ENCODE measurements around the gene ZDHHC11. TPM values are rescaled to one million over a fixed set of nuclear protein-coding genes. Genes with fewer than 3 reads are reported as not detected.

The ZDHHC11 gene
- total RNA-seq, 2 experiments from 2014 or later, result 13.3 to 18.3 TPM

DNA sequence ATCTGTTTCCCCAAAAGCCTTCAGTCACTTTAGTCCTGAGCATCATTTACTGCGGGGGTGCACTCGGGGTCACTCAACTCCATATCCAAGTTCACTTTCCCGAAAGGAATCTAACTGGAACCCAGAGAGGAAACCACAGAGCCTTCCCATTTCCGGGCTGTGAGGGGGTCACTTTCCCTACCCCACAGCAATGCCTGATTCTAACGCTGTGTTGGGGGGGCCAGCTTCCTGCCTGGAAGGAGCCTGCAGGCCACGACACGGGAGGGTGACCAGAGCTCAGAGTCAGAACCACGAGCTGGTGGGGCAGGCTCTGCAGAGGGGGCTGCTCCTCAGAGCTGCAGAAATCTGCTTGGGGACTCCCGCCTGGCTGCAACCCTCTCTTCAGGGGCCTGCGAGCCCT lies 21.5 kb upstream of the ZDHHC11 start:
- no peaks in the 10 kb centered on the region for H3K4me1 Mint-ChIP-seq (ENCODE audit: low read depth)
- Histone ChIP-seq H3K36me3 (ENCODE audit: insufficient read depth, low read length) (peaks cover 97% of the 10 kb centered on the region), H3K4me1 (ENCODE audit: insufficient read depth, low read length) (no peaks in the 10 kb centered on the region), H3K27ac (ENCODE audit: low read depth in 1 of 2, low read length in 2 of 2) (no peak overlapping the region), H3K9me3 (ENCODE audit: control insufficient read depth in 1 of 2, insufficient read depth in 1 of 2, low read length in 2 of 2) (peaks cover 0 to 2% of the 10 kb centered on the region in 2 experiments), H3K4me3 (ENCODE audit: low read length) (no peak overlapping the region), H3K27me3 (ENCODE audit: control insufficient read depth in 1 of 2, insufficient read depth in 2 of 2, low read length in 2 of 2) (no peaks in the 10 kb centered on the region)
- H3K4me3 Mint-ChIP-seq, result no peak overlapping the region
- ATAC-seq (ENCODE audit: poor library complexity), result no peak
- CTCF ChIA-PET, result no interaction called here
- no peaks in the 10 kb centered on the region for H3K27me3 Mint-ChIP-seq
- intact Hi-C loops (cut with DNase I, micrococcal nuclease), result no loop called here
- peaks cover 99% of the 10 kb centered on the region for H3K36me3 Mint-ChIP-seq (ENCODE audit: low read depth)
- DNase-seq, result no peak
- no peaks in the 10 kb centered on the region for H3K9me3 Mint-ChIP-seq
- POLR2A ChIA-PET, result no interaction called here
- no peak overlapping the region for H3K27ac Mint-ChIP-seq
- TF ChIP-seq, protein P1, sequence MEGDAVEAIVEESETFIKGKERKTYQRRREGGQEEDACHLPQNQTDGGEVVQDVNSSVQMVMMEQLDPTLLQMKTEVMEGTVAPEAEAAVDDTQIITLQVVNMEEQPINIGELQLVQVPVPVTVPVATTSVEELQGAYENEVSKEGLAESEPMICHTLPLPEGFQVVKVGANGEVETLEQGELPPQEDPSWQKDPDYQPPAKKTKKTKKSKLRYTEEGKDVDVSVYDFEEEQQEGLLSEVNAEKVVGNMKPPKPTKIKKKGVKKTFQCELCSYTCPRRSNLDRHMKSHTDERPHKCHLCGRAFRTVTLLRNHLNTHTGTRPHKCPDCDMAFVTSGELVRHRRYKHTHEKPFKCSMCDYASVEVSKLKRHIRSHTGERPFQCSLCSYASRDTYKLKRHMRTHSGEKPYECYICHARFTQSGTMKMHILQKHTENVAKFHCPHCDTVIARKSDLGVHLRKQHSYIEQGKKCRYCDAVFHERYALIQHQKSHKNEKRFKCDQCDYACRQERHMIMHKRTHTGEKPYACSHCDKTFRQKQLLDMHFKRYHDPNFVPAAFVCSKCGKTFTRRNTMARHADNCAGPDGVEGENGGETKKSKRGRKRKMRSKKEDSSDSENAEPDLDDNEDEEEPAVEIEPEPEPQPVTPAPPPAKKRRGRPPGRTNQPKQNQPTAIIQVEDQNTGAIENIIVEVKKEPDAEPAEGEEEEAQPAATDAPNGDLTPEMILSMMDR (IDR thresholded peaks at IDR 0.05), result no peak

GRCh38 chr5:871596-872298 lies 21.0 kb upstream of the ZDHHC11 start:
- Histone ChIP-seq H3K27ac (ENCODE audit: low read depth in 1 of 2, low read length in 2 of 2) (no peak overlapping the region), H3K4me1 (ENCODE audit: insufficient read depth, low read length) (no peaks in the 10 kb centered on the region), H3K27me3 (ENCODE audit: control insufficient read depth in 1 of 2, insufficient read depth in 2 of 2, low read length in 2 of 2) (no peaks in the 10 kb centered on the region), H3K9me3 (ENCODE audit: control insufficient read depth in 1 of 2, insufficient read depth in 1 of 2, low read length in 2 of 2) (peaks cover 0 to 7% of the 10 kb centered on the region in 2 experiments), H3K4me3 (ENCODE audit: low read length) (no peak overlapping the region), H3K36me3 (ENCODE audit: insufficient read depth, low read length) (peaks cover 97% of the 10 kb centered on the region)
- CTCF ChIA-PET, result no interaction called here
- DNase-seq (no peak), ATAC-seq (ENCODE audit: poor library complexity) (no peak)
- Mint-ChIP-seq H3K27me3 (no peaks in the 10 kb centered on the region), H3K9me3 (no peaks in the 10 kb centered on the region), H3K4me3 (no peak overlapping the region), H3K27ac (no peak overlapping the region), H3K36me3 (ENCODE audit: low read depth) (peaks cover 99% of the 10 kb centered on the region), H3K4me1 (ENCODE audit: low read depth) (no peaks in the 10 kb centered on the region)
- TF ChIP-seq, protein P1 (IDR thresholded peaks at IDR 0.05), result no peak
- intact Hi-C loops (cut with DNase I, micrococcal nuclease), result no loop called here
- POLR2A ChIA-PET, result no interaction called here

GRCh38 chr5:870956-871355 lies 20.2 kb upstream of the ZDHHC11 start:
- ATAC-seq (ENCODE audit: poor library complexity) (no peak), DNase-seq (no peak)
- Mint-ChIP-seq H3K36me3 (ENCODE audit: low read depth) (peaks cover 100% of the 10 kb centered on the region), H3K4me3 (no peak overlapping the region), H3K4me1 (ENCODE audit: low read depth) (no peaks in the 10 kb centered on the region), H3K27me3 (no peaks in the 10 kb centered on the region), H3K9me3 (no peaks in the 10 kb centered on the region), H3K27ac (no peak overlapping the region)
- H3K4me1 ChIP-seq (ENCODE audit: insufficient read depth, low read length), result no peaks in the 10 kb centered on the region
- H3K9me3 ChIP-seq (ENCODE audit: control insufficient read depth in 1 of 2, insufficient read depth in 1 of 2, low read length in 2 of 2), result peaks cover 0 to 7% of the 10 kb centered on the region in 2 experiments
- no peaks in the 10 kb centered on the region for H3K27me3 ChIP-seq (ENCODE audit: control insufficient read depth in 1 of 2, insufficient read depth in 2 of 2, low read length in 2 of 2)
- TF ChIP-seq, protein P1 (IDR thresholded peaks at IDR 0.05), result no peak
- no peak overlapping the region for H3K4me3 ChIP-seq (ENCODE audit: low read length)
- POLR2A ChIA-PET, result no interaction called here
- CTCF ChIA-PET, result no interaction called here
- peaks cover 94% of the 10 kb centered on the region for H3K36me3 ChIP-seq (ENCODE audit: insufficient read depth, low read length)
- intact Hi-C loops (cut with DNase I, micrococcal nuclease), result no loop called here
- no peak overlapping the region for H3K27ac ChIP-seq (ENCODE audit: low read depth in 1 of 2, low read length in 2 of 2)

All from CD4-positive, alpha-beta T cell (primary cell).